ENCODE measurements around the gene ALDH5A1. TPM values are rescaled to one million over a fixed set of nuclear protein-coding genes. Genes with fewer than 3 reads are reported as not detected.

ALDH5A1 gene
- total and polyA plus RNA-seq, 9 donors: 4.1 to 17.0 (median 10.1) TPM

DNA sequence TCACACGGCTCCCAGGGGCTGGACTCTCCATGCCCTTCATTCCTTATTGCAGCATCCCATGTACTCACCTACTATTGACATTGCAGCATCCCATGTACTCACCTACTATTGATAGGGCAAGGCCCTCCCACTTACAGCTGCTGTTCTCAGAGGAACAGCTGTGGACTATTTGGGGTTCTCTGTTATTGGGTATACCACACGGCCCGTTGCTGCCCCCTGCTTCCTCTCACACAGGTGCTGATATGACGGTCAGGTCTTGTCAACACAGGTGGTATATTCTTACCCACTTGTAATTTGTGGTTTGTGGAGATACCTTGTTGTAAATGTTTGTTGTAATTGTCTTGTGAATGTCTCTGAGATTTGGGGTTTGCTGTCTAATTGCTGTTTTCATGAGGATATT is 18.8 kb downstream of the ALDH5A1 start:
- no peaks in the 10 kb centered on the region for H3K4me1 ChIP-seq (ENCODE audit: insufficient read depth)
- H3K27me3 ChIP-seq: no peaks in the 10 kb centered on the region
- H3K4me3 ChIP-seq: no peak overlapping the region
- no peaks in the 10 kb centered on the region for H3K9me3 ChIP-seq
- intact Hi-C loops (cut with DNase I): no loop called here
- 88 to 93% (median 88%) methylated on average over 4 of the region's 4 CpGs for WGBS, 3 donors
- DNase-seq: no peak
- H3K36me3 ChIP-seq: no peaks in the 10 kb centered on the region
- no peak for TF ChIP-seq EP300 (IDR thresholded peaks at IDR 0.05)
- TF ChIP-seq, protein P1, sequence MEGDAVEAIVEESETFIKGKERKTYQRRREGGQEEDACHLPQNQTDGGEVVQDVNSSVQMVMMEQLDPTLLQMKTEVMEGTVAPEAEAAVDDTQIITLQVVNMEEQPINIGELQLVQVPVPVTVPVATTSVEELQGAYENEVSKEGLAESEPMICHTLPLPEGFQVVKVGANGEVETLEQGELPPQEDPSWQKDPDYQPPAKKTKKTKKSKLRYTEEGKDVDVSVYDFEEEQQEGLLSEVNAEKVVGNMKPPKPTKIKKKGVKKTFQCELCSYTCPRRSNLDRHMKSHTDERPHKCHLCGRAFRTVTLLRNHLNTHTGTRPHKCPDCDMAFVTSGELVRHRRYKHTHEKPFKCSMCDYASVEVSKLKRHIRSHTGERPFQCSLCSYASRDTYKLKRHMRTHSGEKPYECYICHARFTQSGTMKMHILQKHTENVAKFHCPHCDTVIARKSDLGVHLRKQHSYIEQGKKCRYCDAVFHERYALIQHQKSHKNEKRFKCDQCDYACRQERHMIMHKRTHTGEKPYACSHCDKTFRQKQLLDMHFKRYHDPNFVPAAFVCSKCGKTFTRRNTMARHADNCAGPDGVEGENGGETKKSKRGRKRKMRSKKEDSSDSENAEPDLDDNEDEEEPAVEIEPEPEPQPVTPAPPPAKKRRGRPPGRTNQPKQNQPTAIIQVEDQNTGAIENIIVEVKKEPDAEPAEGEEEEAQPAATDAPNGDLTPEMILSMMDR (IDR thresholded peaks at IDR 0.05): no peak
- no peak for TF ChIP-seq POLR2A (IDR thresholded peaks at IDR 0.05)
- no peak overlapping the region for H3K27ac ChIP-seq

DNA sequence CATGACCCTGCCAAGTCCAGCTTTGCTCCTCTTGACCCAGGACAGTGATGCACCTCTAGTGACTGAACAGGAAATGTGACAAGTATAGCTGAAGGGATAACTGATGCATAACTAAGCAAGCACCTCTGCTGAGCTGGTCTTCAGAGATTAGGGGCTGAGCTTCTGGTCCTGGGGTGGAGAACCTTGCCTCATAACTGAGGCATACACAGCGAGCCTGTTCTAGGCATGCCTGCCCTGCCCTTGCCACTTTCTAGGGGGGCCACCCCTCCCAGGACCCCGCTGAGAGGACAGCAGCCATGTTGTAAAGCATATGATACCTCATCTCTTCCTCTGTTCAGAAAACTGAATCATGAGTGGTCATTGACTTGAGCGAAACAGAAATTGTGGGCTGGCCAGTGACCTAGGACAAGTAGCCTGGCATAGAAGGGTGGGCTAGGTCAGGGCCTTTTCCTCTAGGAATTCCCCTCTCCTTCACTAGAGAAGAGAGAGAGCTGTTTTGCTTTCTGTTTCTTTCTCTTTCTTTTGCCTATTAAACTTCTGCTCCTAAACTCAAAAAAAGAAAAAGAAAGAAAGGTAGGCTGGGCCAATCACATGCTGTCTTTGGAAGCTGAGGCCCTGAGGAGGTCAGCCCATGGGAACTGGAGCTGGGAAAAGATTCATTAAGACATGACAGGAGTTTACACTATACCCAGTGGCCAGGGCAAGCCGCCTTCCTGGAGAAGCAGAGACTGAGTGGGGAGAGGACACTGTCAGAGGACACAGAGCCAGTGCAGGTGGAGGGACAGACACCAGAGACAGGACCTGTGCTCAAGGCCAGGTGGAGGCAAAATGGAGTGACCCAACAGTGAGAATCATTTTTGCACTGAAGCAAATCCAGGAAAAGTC is 23.1 kb downstream of the ALDH5A1 start:
- no peak overlapping the region for H3K27ac ChIP-seq
- DNase-seq: no peak

DNA sequence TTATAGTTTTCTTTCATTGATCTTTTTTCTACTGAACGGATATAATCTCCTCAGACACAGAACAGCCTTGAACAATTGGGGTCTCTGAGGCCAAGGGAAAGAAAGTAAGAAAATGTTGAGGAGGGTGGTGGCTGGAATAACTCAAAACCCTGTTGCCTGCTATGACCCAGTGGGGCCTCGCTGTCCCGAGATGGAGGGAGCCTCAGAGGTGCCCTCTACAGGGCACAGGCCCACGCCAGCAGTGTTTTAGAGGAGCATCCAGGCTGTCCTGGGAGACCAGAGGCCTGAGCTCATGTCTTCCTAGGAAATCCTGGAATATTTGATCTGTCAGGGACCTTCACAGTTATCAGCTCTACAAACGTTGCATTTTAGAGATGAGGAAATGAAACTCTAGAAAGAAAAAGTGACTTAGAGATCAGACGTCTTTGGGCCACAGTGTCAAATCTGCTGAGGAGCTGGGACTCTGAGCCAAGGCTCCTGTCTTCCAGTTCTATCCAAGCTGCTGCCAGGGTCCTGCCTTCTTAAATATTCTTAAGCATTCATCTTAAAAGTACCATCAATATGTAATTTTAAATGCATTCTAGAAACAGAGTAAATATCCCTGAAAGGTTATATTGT is 26.3 kb downstream of the ALDH5A1 start:
- intact Hi-C loops (cut with DNase I): no loop called here
- WGBS, 3 donors: 54 to 58% (median 57%) methylated on average over 6 of the region's 6 CpGs
- no peak overlapping the region for H3K27ac ChIP-seq
- H3K4me1 ChIP-seq (ENCODE audit: insufficient read depth): no peaks in the 10 kb centered on the region
- no peaks in the 10 kb centered on the region for H3K27me3 ChIP-seq
- DNase-seq: peak in 1 of 5 donors; percentile 30
- TF ChIP-seq, protein P1 (IDR thresholded peaks at IDR 0.05): no peak
- no peak for TF ChIP-seq POLR2A (IDR thresholded peaks at IDR 0.05)
- TF ChIP-seq EP300 (IDR thresholded peaks at IDR 0.05): no peak
- H3K4me3 ChIP-seq: no peak overlapping the region
- H3K36me3 ChIP-seq: no peaks in the 10 kb centered on the region
- H3K9me3 ChIP-seq: no peaks in the 10 kb centered on the region

More for the DNA sequence above, 23.1 kb downstream of the ALDH5A1 start:
- no peaks in the 10 kb centered on the region for H3K9me3 ChIP-seq
- no peaks in the 10 kb centered on the region for H3K27me3 ChIP-seq
- no peaks in the 10 kb centered on the region for H3K4me1 ChIP-seq (ENCODE audit: insufficient read depth)
- no peaks in the 10 kb centered on the region for H3K36me3 ChIP-seq
- 88 to 93% (median 90%) methylated on average over 4 of the region's 4 CpGs for WGBS, 3 donors
- TF ChIP-seq POLR2A (IDR thresholded peaks at IDR 0.05): no peak
- TF ChIP-seq EP300 (IDR thresholded peaks at IDR 0.05): no peak
- TF ChIP-seq, protein P1 (IDR thresholded peaks at IDR 0.05): no peak
- no peak overlapping the region for H3K4me3 ChIP-seq
- intact Hi-C loops (cut with DNase I): no loop called here

DNA sequence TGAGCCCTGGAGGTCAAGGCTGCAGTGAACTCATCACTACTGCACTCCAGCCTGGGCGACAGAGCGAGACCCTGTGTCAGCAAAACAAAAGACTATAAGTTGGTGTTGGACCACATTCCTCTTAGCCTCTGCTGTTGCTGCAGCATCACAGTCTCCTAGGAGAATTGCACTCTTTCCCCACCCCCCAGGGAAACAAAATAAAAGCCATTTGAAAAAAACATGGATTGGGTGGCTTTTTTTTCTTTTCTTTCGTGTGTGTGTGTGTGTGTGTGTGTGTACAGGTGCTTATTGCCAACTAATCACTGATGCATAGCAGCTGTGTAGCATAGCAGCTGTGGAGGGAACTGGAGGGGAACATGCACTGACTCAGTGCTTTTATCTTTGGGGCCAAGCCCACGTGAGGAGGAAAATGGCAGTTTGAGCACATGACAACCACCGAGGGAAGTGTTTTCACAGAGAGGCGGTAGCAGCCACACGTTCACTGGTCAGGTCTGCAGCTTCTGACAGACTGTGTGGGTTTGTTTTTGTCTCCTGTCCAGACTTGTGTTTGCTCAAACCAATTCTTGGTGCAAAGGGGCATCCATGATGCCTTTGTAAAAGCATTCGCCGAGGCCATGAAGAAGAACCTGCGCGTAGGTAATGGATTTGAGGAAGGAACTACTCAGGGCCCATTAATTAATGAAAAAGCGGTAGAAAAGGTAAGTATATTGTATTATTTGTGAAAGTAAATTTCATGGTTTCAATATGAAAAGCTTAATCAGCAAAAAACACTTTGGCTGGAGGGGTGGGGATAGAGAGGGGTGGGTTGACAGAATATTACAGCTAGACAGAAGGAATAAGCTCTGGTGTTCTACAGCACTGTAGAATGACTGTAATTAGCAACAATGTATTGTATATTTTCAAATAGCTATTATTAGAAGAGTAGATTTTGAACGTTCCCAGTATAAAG is 27.7 kb downstream of the ALDH5A1 start:
- TF ChIP-seq, protein P1 (IDR thresholded peaks at IDR 0.05): no peak
- TF ChIP-seq POLR2A (IDR thresholded peaks at IDR 0.05) (no peak), EP300 (IDR thresholded peaks at IDR 0.05) (no peak)
- no peak overlapping the region for H3K4me3 ChIP-seq
- H3K4me1 ChIP-seq (ENCODE audit: insufficient read depth): no peaks in the 10 kb centered on the region

More for the DNA sequence above, 27.7 kb downstream of the ALDH5A1 start:
- Histone ChIP-seq H3K9me3 (no peaks in the 10 kb centered on the region), H3K36me3 (no peaks in the 10 kb centered on the region), H3K27ac (no peak overlapping the region), H3K27me3 (no peaks in the 10 kb centered on the region)
- 65 to 69% (median 67%) methylated on average over 13 of the region's 13 CpGs for WGBS, 3 donors
- intact Hi-C loops (cut with DNase I): no loop called here
- peak in 1 of 5 donors; percentile 11 for DNase-seq

All from ovary (tissue), 9 donors.